Lung (tissue), 12 donors: ENCODE measurements around the gene PXN. TPM values are rescaled to one million over a fixed set of nuclear protein-coding genes. Genes with fewer than 3 reads are reported as not detected.
"Not testable (repeated sequence)": the region's sequence is repeated elsewhere in the genome, so short reads cannot be mapped to it uniquely, and the experiment has no call there.

Experiments
- ATAC-seq: fragments of 200-7000 bp; cut with Tn5 transposase; one replicate; pipeline ENCODE4 v1.9.1; 2020; ENCODE audit warnings: moderate number of reproducible peaks; ENCODE audit not compliant: insufficient read depth, low FRiP score
- DNase-seq, 3 donors: peaks; one replicate each; pipeline ENCODE4 v3.0.0-alpha.2; 2013 to 2017
- H3K27ac ChIP-seq, 2 donors: one replicate each; pipeline ENCODE4 v1.5.1; 2013; ENCODE audit warnings: mild to moderate bottlenecking in 2 of 2, moderate library complexity in 2 of 2, control low read depth in 1 of 2, inconsistent platforms in 1 of 2, low read depth in 1 of 2, low read length in 1 of 2
- H3K27me3 ChIP-seq, 3 donors: one replicate each; pipeline ENCODE4 v1.5.1; 2013; ENCODE audit warnings: low read length in 2 of 3; ENCODE audit not compliant: control insufficient read depth in 3 of 3, insufficient read depth in 3 of 3
- H3K36me3 ChIP-seq, 4 donors: one replicate each; pipeline ENCODE4 v1.5.1; 2013; ENCODE audit warnings: low read length in 4 of 4, mild to moderate bottlenecking in 1 of 4, moderate library complexity in 1 of 4; ENCODE audit not compliant: control insufficient read depth in 4 of 4, insufficient read depth in 4 of 4
- H3K4me1 ChIP-seq, 5 donors: one replicate each; pipeline ENCODE4 v1.5.1; 2013; ENCODE audit warnings: low read length in 5 of 5, mild to moderate bottlenecking in 2 of 5, moderate library complexity in 1 of 5; ENCODE audit not compliant: control insufficient read depth in 5 of 5, insufficient read depth in 5 of 5
- H3K4me3 ChIP-seq: one replicate; pipeline ENCODE4 v1.5.1; 2013; ENCODE audit warnings: mild to moderate bottlenecking, control low read depth, moderate library complexity
- H3K9ac ChIP-seq, 2 donors: one replicate each; pipeline ENCODE4 v1.5.1; 2013; ENCODE audit warnings: low read length in 2 of 2, control low read depth in 1 of 2; ENCODE audit not compliant: insufficient read depth in 1 of 2
- H3K9me3 ChIP-seq, 4 donors: one replicate each; pipeline ENCODE4 v1.5.1; 2013; ENCODE audit warnings: low read length in 3 of 4, mild to moderate bottlenecking in 1 of 4, moderate library complexity in 1 of 4; ENCODE audit not compliant: control insufficient read depth in 4 of 4, insufficient read depth in 3 of 4
- CTCF ChIP-seq: IDR thresholded peaks from 2 replicates; pipeline ENCODE4 v1.5.1; 2012; ENCODE audit warnings: mild to moderate bottlenecking; ENCODE audit errors: control extremely low read depth, extremely low read depth
- WGBS, 2 donors: extraction: QIAGEN DNeasy Blood & Tissue Kit; methylation state at CpG; one replicate each; pipeline ENCODE4 v1.1.7; 2013; 5-methylcytosine and 5-hydroxymethylcytosine counted together
- polyA plus RNA-seq, 2 donors: library from polyadenylated mRNA; stranded (reverse); fragments of 200-250 nt; gene quantifications; one replicate each; pipeline ENCODE4 v1.2.1, GENCODE V29; 2013
- total RNA-seq, 2 donors: library from RNA; depleted of rRNA in 1 of 2; stranded (reverse); fragments of >200 nt in 1 of 2; gene quantifications; one replicate each; pipeline ENCODE4 v1.2.1, GENCODE V29; 2014 to 2021
- donor health status: control.
- donor health status: control.
- donor health status: Bipolar disorder and iron deficiency.
- donor health status: healthy.
- donor health status: DM: yes; HTN: yes; CAD: no.

The PXN gene
- total and polyA plus RNA-seq, 4 donors = 81.1 to 117 (median 90.6) TPM

- Histone ChIP-seq H3K4me1 (peaks cover 5 to 19% (median 12%) of the 10 kb centered on the region in 5 donors), H3K9me3 (no peaks in the 10 kb centered on the region), H3K27ac (peak overlapping the region; percentile 17 to 86), H3K4me3 (peak overlapping the region; percentile 90), H3K27me3 (no peaks in the 10 kb centered on the region), H3K36me3 (peaks cover 21 to 39% (median 30%) of the 10 kb centered on the region in 4 donors), H3K9ac (peak overlapping the region; percentile 80 to 93)
- peak in 2 of 3 donors; percentile 26 to 51 for DNase-seq
- no peak for TF ChIP-seq CTCF
- ATAC-seq = peak; percentile 3
- 27 to 33% methylated on average over 12 of the region's 12 CpGs for WGBS, 2 donors
Measured at GRCh38 chr12:120199595-120200306, 65.8 kb downstream of the PXN start.

GRCh38 chr12:120199025-120199424 lies 66.5 kb downstream of the PXN start:
- no peak overlapping the region for H3K4me3 ChIP-seq
- WGBS, 2 donors = 69 to 85% methylated on average over 7 of the region's 7 CpGs
- DNase-seq (no peak), ATAC-seq (no peak)
- no peaks in the 10 kb centered on the region for H3K27me3 ChIP-seq
- H3K36me3 ChIP-seq = peaks cover 21 to 41% (median 32%) of the 10 kb centered on the region in 4 donors
- H3K27ac ChIP-seq = peak overlapping the region; percentile 17 to 23
- no peaks in the 10 kb centered on the region for H3K9me3 ChIP-seq
- TF ChIP-seq CTCF = no peak
- H3K9ac ChIP-seq = peak overlapping the region in 1 of 2 donors; percentile 93
- peaks cover 5 to 19% (median 12%) of the 10 kb centered on the region in 5 donors for H3K4me1 ChIP-seq

DNA sequence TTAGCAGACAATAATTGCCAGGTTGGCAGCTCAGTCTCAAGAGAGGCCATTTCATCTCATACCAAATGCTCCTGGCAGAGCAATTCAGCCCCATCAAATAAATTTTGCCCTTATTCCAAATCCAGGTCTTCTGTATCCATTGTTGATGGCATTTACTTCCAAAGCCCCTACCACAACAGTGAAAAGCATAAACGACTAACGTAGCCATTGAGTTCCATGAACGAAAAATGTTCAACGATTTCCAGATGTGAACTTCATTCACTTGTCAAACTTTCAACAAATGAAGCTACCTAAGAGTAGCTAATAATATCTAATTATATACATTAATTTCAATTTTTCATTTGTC lies 68.0 kb downstream of the PXN start:
- TF ChIP-seq CTCF = no peak
- Histone ChIP-seq H3K9me3 (no peaks in the 10 kb centered on the region), H3K27me3 (no peaks in the 10 kb centered on the region), H3K36me3 (peaks cover 21 to 41% (median 32%) of the 10 kb centered on the region in 4 donors), H3K4me3 (no peak overlapping the region), H3K4me1 (peaks cover 8 to 28% (median 18%) of the 10 kb centered on the region in 5 donors), H3K9ac (no peak overlapping the region), H3K27ac (no peak overlapping the region)
- DNase-seq (no peak), ATAC-seq (no peak)
- WGBS, 2 donors = 79 to 92% methylated on average over 4 of the region's 4 CpGs

DNA sequence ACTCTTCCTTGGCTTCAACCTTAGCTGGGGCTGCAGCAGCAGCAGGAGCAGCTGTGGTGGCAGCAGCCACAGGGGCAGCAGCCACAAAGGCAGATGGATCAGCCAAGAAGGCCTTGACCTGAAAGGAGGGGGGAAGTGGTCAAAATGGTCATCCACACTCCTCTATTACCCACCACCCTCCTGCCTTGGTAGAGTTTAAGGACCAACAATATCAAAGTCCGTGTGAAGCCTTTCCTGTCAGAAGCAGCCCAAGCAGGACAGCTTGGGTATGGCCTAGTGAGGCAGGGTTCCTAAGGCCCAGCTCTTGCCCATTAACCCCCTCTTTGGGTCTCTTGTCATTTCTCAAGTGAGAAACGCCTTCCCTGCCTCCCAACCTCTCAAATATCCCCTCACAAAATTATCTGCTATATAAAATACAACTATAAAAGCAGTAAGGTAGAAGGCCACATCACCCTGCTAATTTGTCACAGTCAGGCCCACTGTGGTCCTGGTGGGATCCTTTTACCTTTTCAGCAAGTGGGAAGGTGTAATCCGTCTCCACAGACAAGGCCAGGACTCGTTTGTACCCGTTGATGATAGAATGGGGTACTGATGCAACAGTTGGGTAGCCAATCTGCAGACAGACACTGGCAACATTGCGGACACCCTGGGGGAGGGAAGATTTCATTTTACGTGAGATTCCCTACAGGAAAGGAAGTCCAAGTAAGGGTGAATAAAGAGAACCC lies 68.6 kb downstream of the PXN start:
- peaks cover 21 to 41% (median 32%) of the 10 kb centered on the region in 4 donors for H3K36me3 ChIP-seq
- 71 to 74% methylated on average over 7 of the region's 7 CpGs for WGBS, 2 donors
- not testable (repeated sequence) for H3K9me3 ChIP-seq, H3K27ac ChIP-seq, H3K27me3 ChIP-seq, H3K9ac ChIP-seq, ATAC-seq, DNase-seq, H3K4me3 ChIP-seq
- H3K4me1 ChIP-seq = peaks cover 8 to 28% (median 18%) of the 10 kb centered on the region in 5 donors
